ENCODE measurements around the gene ATF7IP.

- TF ChIP-seq CTCF (IDR thresholded peaks at IDR 0.05) = no peak
- TF ChIP-seq ZFX (IDR thresholded peaks at IDR 0.05; ENCODE audit: borderline replicate concordance) = no peak
Measured at GRCh38 chr12:14547571-14547970, 182.1 kb downstream of the ATF7IP start.

Measured in 22Rv1 (cell line).